K562 treated with DMSO at 1 percent for 48 hours (cell line): ENCODE results near the gene ODAM. TPM values are rescaled to one million over a fixed set of nuclear protein-coding genes. Genes with fewer than 3 reads are reported as not detected.

Experiments
- total RNA-seq: library from RNA; unstranded; fragments of 300-600 nt; gene quantifications from 2 replicates; pipeline ENCODE4 v1.2.3, GENCODE V29; 2022; ENCODE audit warnings: low replicate concordance; ENCODE audit errors: extremely low read depth

ODAM gene
- total RNA-seq, result not detected in 2 replicates

DNA sequence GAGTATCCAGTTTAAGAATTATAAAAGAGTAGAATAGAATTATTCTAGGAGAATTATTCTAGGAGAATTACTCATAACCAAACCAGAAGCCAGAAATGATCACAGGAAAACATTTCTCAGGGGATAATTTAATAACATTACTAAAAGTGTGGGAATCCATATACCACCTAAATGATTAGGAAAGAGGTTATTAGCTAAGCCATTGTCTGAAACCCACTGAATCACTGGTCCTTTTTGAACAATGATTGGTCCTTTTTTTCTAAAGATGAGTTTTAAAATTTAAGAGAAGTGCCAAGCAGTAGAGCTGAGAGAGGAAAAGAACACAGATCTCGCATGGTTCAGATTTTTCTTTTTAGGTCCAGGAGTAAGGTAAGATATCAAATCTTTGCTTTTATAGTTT lies at the start of gene ODAM:
Gene ODAM, plus strand, starts transcription at position 301 of the 400 bp plus-strand sequence. CDS start 819 bp downstream, outside the sequence.

DNA sequence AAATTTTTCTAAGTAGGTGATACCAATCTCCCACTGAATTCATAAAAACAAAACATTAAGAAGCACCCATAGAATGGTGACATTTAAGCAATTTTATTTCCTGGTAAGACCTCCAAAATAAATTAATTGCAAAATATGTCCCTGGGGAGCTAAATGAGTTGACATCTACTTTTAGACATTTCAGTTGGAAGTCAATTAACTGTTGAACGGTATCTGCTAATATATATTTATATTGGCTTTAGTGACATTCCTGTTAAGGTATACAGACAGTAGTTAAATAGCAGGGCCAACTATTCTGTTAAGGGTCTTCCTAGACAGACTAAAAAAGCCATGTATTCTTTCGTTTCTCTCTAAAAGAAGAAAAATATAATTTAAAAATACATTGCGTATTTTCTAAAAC lies 41.6 kb upstream of the ODAM start, which contains the start of gene PRR27:
Gene PRR27, plus strand, starts transcription at position 301 of the 400 bp plus-strand sequence. CDS start 139 bp downstream, outside the sequence.

DNA sequence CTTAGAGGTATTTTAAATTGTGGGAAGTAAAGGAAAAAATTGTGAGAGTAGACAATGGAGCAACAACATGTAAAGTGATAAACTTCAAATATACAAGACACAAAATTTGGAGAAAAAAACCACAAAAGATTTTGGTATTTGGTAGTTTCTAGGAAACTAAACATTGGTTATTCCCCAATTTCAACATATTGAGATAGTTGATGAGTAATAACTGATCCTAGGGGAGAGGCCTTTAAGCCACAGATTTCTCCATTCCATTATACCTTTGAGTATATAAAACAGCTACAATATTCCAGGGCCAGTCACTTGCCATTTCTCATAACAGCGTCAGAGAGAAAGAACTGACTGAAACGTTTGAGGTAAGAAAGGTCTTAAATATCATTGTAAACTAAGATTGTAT lies 30.3 kb downstream of the ODAM start, which contains the start of gene FDCSP:
Gene FDCSP, plus strand, starts transcription at position 301 of the 400 bp plus-strand sequence. CDS start 5,071 bp downstream, outside the sequence.

DNA sequence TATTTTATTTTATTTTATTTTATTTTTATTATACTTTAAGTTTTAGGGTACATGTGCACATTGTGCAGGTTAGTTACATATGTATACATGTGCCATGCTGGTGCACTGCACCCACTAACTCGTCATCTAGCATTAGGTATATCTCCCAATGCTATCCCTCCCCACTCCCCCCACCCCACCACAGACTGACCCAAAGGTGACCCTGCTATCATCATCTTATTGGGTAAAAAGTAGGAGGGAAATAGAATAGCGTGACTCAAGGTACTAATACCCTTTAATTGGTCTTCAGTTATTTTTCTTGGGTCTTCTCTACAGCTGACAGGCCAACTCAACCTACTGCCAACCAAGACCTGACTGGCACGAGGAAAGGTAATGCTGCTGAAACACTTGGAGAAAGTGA lies 46.8 kb downstream of the ODAM start, which contains the start of gene CSN3:
Gene CSN3, plus strand, starts transcription at position 301 of the 400 bp plus-strand sequence. CDS start 2,223 bp downstream, outside the sequence.

Other genes with a start within 250 kb of the ODAM start
- not detected in 2 replicates for gene CSN2, start 230.0 kb upstream of the ODAM start, total RNA-seq
- gene STATH, start 199.8 kb upstream of the ODAM start, total RNA-seq, result not detected in 2 replicates
- gene HTN3, start 167.3 kb upstream of the ODAM start, total RNA-seq, result not detected in 2 replicates
- not detected in 2 replicates for gene HTN1, start 145.3 kb upstream of the ODAM start, total RNA-seq
- gene PRR27, start 41.5 kb upstream of the ODAM start, total RNA-seq, result not detected in 2 replicates
- gene FDCSP, start 30.4 kb downstream of the ODAM start, total RNA-seq, result not detected in 2 replicates
- not detected in 2 replicates for gene CSN3, start 46.9 kb downstream of the ODAM start, total RNA-seq
- gene CABS1, start 139.3 kb downstream of the ODAM start, total RNA-seq, result not detected in 2 replicates
- gene SMR3A, start 165.0 kb downstream of the ODAM start, total RNA-seq, result not detected in 2 replicates
- not detected in 2 replicates for gene SMR3B, start 187.4 kb downstream of the ODAM start, total RNA-seq
- not detected in 2 replicates for gene OPRPN, start 202.2 kb downstream of the ODAM start, total RNA-seq